SW480 (cell line): Measurements from ENCODE around the gene RTEL1.
A peak's percentile ranks its signal among the peaks of the same experiment; 100 is the strongest.

ENCODE experiments used
- DNase-seq: peaks from one replicate; pipeline ENCODE4 v3.0.0-alpha.2; 2016; ENCODE audit warnings: low spot score

The RTEL1 gene

GRCh38 chr20:63699466-63700198, 41.5 kb downstream of the RTEL1 start:
- no peak for DNase-seq

- no peak for DNase-seq
Observed at GRCh38 chr20:63700199-63701050, 42.3 kb downstream of the RTEL1 start.

- no peak for DNase-seq
Observed at GRCh38 chr20:63701051-63701328, 42.9 kb downstream of the RTEL1 start.

- DNase-seq, result no peak
Observed at GRCh38 chr20:63701329-63702035, 43.4 kb downstream of the RTEL1 start.

GRCh38 chr20:63702036-63702665, 44.0 kb downstream of the RTEL1 start:
- no peak for DNase-seq

- no peak for DNase-seq
Observed at GRCh38 chr20:63702751-63703470, 44.8 kb downstream of the RTEL1 start.

GRCh38 chr20:63703471-63703975, 45.4 kb downstream of the RTEL1 start:
- DNase-seq, result no peak

- no peak for DNase-seq
Observed at GRCh38 chr20:63703976-63704748, 46.0 kb downstream of the RTEL1 start.

GRCh38 chr20:63704749-63705117, 46.6 kb downstream of the RTEL1 start:
- no peak for DNase-seq

- no peak for DNase-seq
Observed at GRCh38 chr20:63705232-63706026, 47.3 kb downstream of the RTEL1 start.

GRCh38 chr20:63706027-63706695, 48.0 kb downstream of the RTEL1 start:
- DNase-seq, result no peak

GRCh38 chr20:63706852-63707557, 48.9 kb downstream of the RTEL1 start:
- DNase-seq, result peak; percentile 84

GRCh38 chr20:63707558-63708300, 49.6 kb downstream of the RTEL1 start, which contains the start of the genes ARFRP1 and ZGPAT:
Gene ARFRP1 (minus strand): TSS chr20:63707976. CDS start chr20:63707091, 885 bp downstream.
Gene ZGPAT (plus strand): TSS chr20:63708039. CDS start chr20:63708581, 542 bp downstream.
- peak; percentile 95 for DNase-seq

GRCh38 chr20:63708301-63709148, 50.4 kb downstream of the RTEL1 start:
- peak; percentile 56 for DNase-seq

GRCh38 chr20:63709149-63709527, 51.0 kb downstream of the RTEL1 start:
- no peak for DNase-seq

GRCh38 chr20:63711085-63711645, 53.1 kb downstream of the RTEL1 start:
- no peak for DNase-seq

GRCh38 chr20:63712191-63712590, 54.1 kb downstream of the RTEL1 start:
- DNase-seq, result no peak
